Stimulated activated CD4-positive, alpha-beta T cell treated with anti-CD3 and anti-CD28 coated beads, Interleukin-4, amount 100 ng/mL, for 4 hours (primary cell): ENCODE results near the gene PHACTR1.
A peak's percentile ranks its signal among the peaks of the same experiment; 100 is the strongest.

Source experiments
- DNase-seq, 2 experiments: peaks; one replicate each; pipeline ENCODE4 v3.0.0-alpha.2; 2020

The PHACTR1 gene

GRCh38 chr6:13248584-13248985, 532.0 kb downstream of the PHACTR1 start:
- DNase-seq: no peak

- no peak for DNase-seq
Measured at GRCh38 chr6:13248994-13249393, 532.4 kb downstream of the PHACTR1 start.

GRCh38 chr6:13249817-13250216, 533.2 kb downstream of the PHACTR1 start:
- DNase-seq: no peak

GRCh38 chr6:13250703-13251102, 534.1 kb downstream of the PHACTR1 start:
- no peak for DNase-seq

GRCh38 chr6:13251242-13251641, 534.7 kb downstream of the PHACTR1 start:
- DNase-seq: no peak

GRCh38 chr6:13252790-13253189, 536.2 kb downstream of the PHACTR1 start:
- no peak for DNase-seq

GRCh38 chr6:13253272-13253671, 536.7 kb downstream of the PHACTR1 start:
- DNase-seq: no peak

- DNase-seq: no peak
Measured at GRCh38 chr6:13256266-13257001, 539.9 kb downstream of the PHACTR1 start.

- no peak for DNase-seq
Measured at GRCh38 chr6:13259393-13259792, 542.8 kb downstream of the PHACTR1 start.

GRCh38 chr6:13260101-13260598, 543.6 kb downstream of the PHACTR1 start:
- DNase-seq: no peak

- DNase-seq: no peak
Measured at GRCh38 chr6:13260831-13261230, 544.3 kb downstream of the PHACTR1 start.

- no peak for DNase-seq
Measured at GRCh38 chr6:13261464-13261994, 545.0 kb downstream of the PHACTR1 start.

GRCh38 chr6:13262302-13263230, 546.0 kb downstream of the PHACTR1 start:
- DNase-seq: no peak

GRCh38 chr6:13263669-13264068, 547.1 kb downstream of the PHACTR1 start:
- DNase-seq: no peak

- no peak for DNase-seq
Measured at GRCh38 chr6:13267142-13267651, 550.6 kb downstream of the PHACTR1 start.

- no peak for DNase-seq
Measured at GRCh38 chr6:13268913-13269518, 552.4 kb downstream of the PHACTR1 start.

- DNase-seq: no peak
Measured at GRCh38 chr6:13272131-13273046, 555.8 kb downstream of the PHACTR1 start.

- no peak for DNase-seq
Measured at GRCh38 chr6:13273202-13273930, 556.8 kb downstream of the PHACTR1 start.

GRCh38 chr6:13273931-13274706, 557.6 kb downstream of the PHACTR1 start:
- DNase-seq: peak; percentile 63 to 90
